Umbilical cord (tissue), 2 donors: ENCODE measurements around the gene TNFAIP8. TPM values are rescaled to one million over a fixed set of nuclear protein-coding genes. Genes with fewer than 3 reads are reported as not detected.
A peak's percentile ranks its signal among the peaks of the same experiment; 100 is the strongest.
"Not testable (repeated sequence)": the region's sequence is repeated elsewhere in the genome, so short reads cannot be mapped to it uniquely, and the experiment has no call there.

Experiments used
- DNase-seq: peaks from one replicate; pipeline ENCODE4 v3.0.0-alpha.2; 2015; ENCODE audit warnings: low spot score
- total RNA-seq: library from RNA; depleted of rRNA; stranded (reverse); fragments of >200 nt; gene quantifications from one replicate; pipeline ENCODE4 v1.2.3, GENCODE V29; 2014; ENCODE audit warnings: low replicate concordance; ENCODE audit not compliant: insufficient read depth

The TNFAIP8 gene
- total RNA-seq, 1 donor from 2014 or later: 80.7 TPM

- no peak for DNase-seq
These were observed 37.9 kb downstream of the TNFAIP8 start for GRCh38 chr5:119393746-119394145.

- DNase-seq: no peak
These were observed 39.4 kb downstream of the TNFAIP8 start for GRCh38 chr5:119395080-119395836.

GRCh38 chr5:119396030-119396664 is 40.3 kb downstream of the TNFAIP8 start:
- DNase-seq: no peak

GRCh38 chr5:119397518-119398380 is 41.9 kb downstream of the TNFAIP8 start:
- no peak for DNase-seq

- no peak for DNase-seq
These were observed 43.1 kb downstream of the TNFAIP8 start for GRCh38 chr5:119398727-119399466.

GRCh38 chr5:119400245-119400644 is 44.4 kb downstream of the TNFAIP8 start:
- DNase-seq: no peak

- no peak for DNase-seq
These were observed 46.3 kb downstream of the TNFAIP8 start for GRCh38 chr5:119402081-119402480.

- no peak for DNase-seq
These were observed 46.7 kb downstream of the TNFAIP8 start for GRCh38 chr5:119402555-119402954.

GRCh38 chr5:119404033-119404432 is 48.2 kb downstream of the TNFAIP8 start:
- no peak for DNase-seq

GRCh38 chr5:119405419-119405818 is 49.6 kb downstream of the TNFAIP8 start:
- no peak for DNase-seq

GRCh38 chr5:119406551-119407110 is 50.8 kb downstream of the TNFAIP8 start:
- no peak for DNase-seq

- no peak for DNase-seq
These were observed 53.5 kb downstream of the TNFAIP8 start for GRCh38 chr5:119409235-119409815.

GRCh38 chr5:119410448-119411159 is 54.8 kb downstream of the TNFAIP8 start:
- peak; percentile 54 for DNase-seq

GRCh38 chr5:119411361-119412278 is 55.8 kb downstream of the TNFAIP8 start:
- DNase-seq: peak; percentile 89

- no peak for DNase-seq
These were observed 56.7 kb downstream of the TNFAIP8 start for GRCh38 chr5:119412279-119413227.

- DNase-seq: not testable (repeated sequence)
These were observed 58.4 kb downstream of the TNFAIP8 start for GRCh38 chr5:119414124-119414734.

GRCh38 chr5:119417891-119418605 is 62.2 kb downstream of the TNFAIP8 start:
- DNase-seq: peak; percentile 95
